Naive thymus-derived CD4-positive, alpha-beta T cell (primary cell): ENCODE measurements around the gene DUSP11. TPM values are rescaled to one million over a fixed set of nuclear protein-coding genes. Genes with fewer than 3 reads are reported as not detected.

Experiments
- polyA plus RNA-seq, 2 donors: library from polyadenylated mRNA; unstranded; fragments of 300-500 nt; fragmentation: Illumina TruSeq; gene quantifications; one replicate each; pipeline ENCODE4 v1.2.3, GENCODE V29; 2021
- total RNA-seq, 6 experiments: library from RNA in 5 of 6; stranded (reverse) in 5 of 6; gene quantifications; 1 replicate in 5 of 6; 2 replicates in 1 of 6; pipeline ENCODE4 v1.2.3 and lab custom pipeline; 2021 to 2026

The DUSP11 gene
- total and polyA plus RNA-seq, 7 experiments from 2014 or later = 32.0 to 70.9 (median 44.5) TPM

Other genes starting within 250 kb of the DUSP11 start
- not detected for gene NAT8, start 137.7 kb downstream of the DUSP11 start, total RNA-seq
- not detected for gene NAT8, start 137.7 kb downstream of the DUSP11 start, polyA plus RNA-seq
- gene TPRKB, start 42.8 kb downstream of the DUSP11 start, total RNA-seq = 10 to 100 TPM; 16.5 to 34.6 (median 27.5) TPM
- gene TPRKB, start 42.8 kb downstream of the DUSP11 start, polyA plus RNA-seq = 10 to 100 TPM; 62.0 to 87.9 TPM
- gene C2orf78, start 4.1 kb upstream of the DUSP11 start, total RNA-seq = not detected
- gene C2orf78, start 4.1 kb upstream of the DUSP11 start, polyA plus RNA-seq = not detected
- 10 to 100 TPM; 22.2 to 44.5 (median 32.9) TPM for gene STAMBP, start 48.9 kb upstream of the DUSP11 start, total RNA-seq
- 10 to 100 TPM; 38.1 to 38.8 TPM for gene STAMBP, start 48.9 kb upstream of the DUSP11 start, polyA plus RNA-seq
- not detected for gene ACTG2, start 112.9 kb upstream of the DUSP11 start, total RNA-seq
- not detected for gene ACTG2, start 112.9 kb upstream of the DUSP11 start, polyA plus RNA-seq
- gene DGUOK, start 146.8 kb upstream of the DUSP11 start, total RNA-seq = 10 to 100 TPM; 43.1 to 73.9 (median 65.8) TPM
- gene DGUOK, start 146.8 kb upstream of the DUSP11 start, polyA plus RNA-seq = 100 to 1,000 TPM; 207 to 220 TPM
- 10 to 100 TPM; 19.1 to 38.6 (median 28.6) TPM for gene TET3, start 204.8 kb upstream of the DUSP11 start, total RNA-seq
- gene TET3, start 204.8 kb upstream of the DUSP11 start, polyA plus RNA-seq = 1 to 10 TPM in 1 of 2 donors, under 1 TPM in 1; 0.77 to 1.1 TPM